Astrocyte of the spinal cord (primary cell): ENCODE measurements around the gene FBXL14.

Experiments used
- DNase-seq: peaks from one replicate; pipeline ENCODE4 v3.0.0; 2011; ENCODE audit warnings: low read depth, low spot score
- H3K4me3 ChIP-seq: 2 replicates; pipeline ENCODE4 v1.5.1; 2011; ENCODE audit warnings: low read depth, mild to moderate bottlenecking, low read length, moderate library complexity
- in situ Hi-C: cut with HindIII; loops from 2 replicates; pipeline ENCODE4 v1.10.0; 2017; ENCODE audit warnings: low sequenced_read_pairs
- TF ChIP-seq, protein P1 (sequence below): IDR thresholded peaks from 2 replicates; pipeline ENCODE4 v1.5.1; 2012; ENCODE audit warnings: low read depth, mild to moderate bottlenecking, low read length, inconsistent platforms

FBXL14 gene

DNA sequence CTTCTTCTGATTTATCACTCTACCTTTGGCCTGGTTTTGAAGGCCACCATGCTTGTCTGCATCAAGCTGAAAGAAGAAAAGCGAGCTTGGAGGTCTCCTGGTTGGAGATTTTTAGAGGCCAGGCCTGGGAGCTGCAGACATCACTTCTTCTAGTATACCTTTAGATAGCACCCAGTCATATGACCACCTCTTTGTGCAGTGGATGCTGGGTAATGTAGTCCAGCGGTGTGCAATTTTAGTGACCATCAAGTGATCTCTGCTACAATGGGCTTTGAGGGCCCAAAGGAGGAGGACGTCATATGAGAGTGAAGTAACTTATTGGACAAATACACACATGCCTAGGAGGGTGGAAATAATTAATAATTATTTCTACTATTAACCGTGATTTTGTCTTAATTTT lies 19.5 kb upstream of the FBXL14 start:
- DNase-seq: no peak
- TF ChIP-seq, protein P1, sequence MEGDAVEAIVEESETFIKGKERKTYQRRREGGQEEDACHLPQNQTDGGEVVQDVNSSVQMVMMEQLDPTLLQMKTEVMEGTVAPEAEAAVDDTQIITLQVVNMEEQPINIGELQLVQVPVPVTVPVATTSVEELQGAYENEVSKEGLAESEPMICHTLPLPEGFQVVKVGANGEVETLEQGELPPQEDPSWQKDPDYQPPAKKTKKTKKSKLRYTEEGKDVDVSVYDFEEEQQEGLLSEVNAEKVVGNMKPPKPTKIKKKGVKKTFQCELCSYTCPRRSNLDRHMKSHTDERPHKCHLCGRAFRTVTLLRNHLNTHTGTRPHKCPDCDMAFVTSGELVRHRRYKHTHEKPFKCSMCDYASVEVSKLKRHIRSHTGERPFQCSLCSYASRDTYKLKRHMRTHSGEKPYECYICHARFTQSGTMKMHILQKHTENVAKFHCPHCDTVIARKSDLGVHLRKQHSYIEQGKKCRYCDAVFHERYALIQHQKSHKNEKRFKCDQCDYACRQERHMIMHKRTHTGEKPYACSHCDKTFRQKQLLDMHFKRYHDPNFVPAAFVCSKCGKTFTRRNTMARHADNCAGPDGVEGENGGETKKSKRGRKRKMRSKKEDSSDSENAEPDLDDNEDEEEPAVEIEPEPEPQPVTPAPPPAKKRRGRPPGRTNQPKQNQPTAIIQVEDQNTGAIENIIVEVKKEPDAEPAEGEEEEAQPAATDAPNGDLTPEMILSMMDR: no peak
- H3K4me3 ChIP-seq: no peak overlapping the region
- in situ Hi-C loops: no loop called here

DNA sequence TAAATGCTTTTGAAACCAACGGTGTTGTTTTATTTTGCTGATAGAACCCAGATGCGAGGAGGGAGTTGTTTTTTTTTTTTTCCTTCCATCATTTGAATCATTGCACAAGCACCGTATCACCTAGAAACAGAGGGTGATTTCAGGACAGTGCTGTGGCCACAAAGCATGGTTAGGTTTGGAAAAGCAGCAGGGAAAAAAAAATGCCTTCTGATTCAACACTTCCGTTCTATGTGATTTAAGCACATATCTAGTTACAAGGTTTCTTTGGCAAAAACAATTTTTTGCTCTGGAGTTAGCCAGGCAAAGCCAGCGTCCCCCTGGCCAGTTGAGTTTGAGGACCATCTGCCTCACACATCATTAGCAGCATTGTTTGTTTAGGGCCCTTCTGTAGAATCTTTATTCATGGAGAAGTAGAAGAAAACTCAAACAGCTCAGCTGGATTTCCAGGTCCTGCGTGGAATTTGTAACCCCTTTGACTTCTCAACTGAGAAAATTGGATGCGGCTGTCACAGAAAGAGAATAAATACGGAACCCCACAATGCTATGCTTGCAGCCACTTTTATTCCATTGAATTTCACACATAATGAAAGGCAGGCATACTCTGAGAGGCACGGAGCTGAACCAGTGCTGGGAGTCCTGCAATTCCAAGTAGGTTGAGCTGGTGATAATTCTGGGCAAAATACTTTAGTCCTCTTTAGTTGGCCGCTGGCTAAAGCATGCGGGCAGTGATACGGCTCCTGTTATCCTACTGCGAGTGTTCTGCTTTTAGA lies 17.6 kb upstream of the FBXL14 start:
- TF ChIP-seq, protein P1: no peak
- peak; percentile 94 for DNase-seq
- in situ Hi-C loops: no loop called here
- H3K4me3 ChIP-seq: peak overlapping the region; percentile 3

DNA sequence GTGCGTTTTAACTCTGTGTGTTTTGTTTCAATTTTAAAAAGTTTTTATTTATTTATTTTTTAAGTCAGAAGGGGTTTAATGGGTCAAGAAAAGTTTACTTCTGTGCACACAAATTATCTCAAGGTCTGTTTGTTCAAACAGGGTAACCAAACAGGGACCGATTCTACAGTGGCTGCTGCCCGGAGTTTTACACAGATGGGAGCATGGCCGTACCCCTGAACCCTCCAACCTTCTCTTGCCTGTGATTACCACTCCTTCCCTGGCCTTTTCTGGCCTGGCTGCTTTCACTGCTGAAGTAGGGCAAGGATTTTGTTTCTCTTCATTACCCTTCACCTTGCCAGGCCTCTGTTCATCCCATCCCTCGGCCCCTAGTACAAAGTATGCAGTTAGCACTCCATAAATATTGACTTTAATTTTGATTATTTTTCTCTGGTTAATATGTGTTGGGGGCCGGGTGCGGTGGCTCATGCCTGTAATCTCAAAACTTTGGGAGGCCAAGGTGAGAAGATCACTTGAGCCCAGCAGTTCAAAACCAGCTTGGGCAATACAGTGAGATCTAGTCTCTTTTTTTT lies 15.8 kb upstream of the FBXL14 start:
- H3K4me3 ChIP-seq: no peak overlapping the region
- no peak for DNase-seq
- in situ Hi-C loops: no loop called here
- TF ChIP-seq, protein P1: no peak

DNA sequence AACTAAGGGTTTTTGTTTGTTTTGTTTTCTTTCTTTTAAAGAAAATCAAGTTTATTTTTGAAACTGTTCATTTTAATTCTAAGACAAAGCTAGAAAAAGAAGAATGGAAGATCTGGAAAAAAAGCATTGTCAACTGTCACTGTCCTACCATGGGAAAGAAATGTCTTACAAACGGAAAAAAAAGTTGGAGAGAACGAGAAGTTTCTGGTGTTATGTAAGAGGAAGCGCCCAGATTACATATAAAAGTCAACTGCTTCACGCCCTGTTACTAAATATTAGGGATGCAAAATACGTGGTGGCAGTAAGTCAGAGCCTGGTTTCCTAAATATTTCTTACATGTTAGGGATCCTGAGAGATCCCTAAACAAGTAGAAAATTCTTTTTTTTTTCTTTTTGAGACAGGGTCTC lies 14.3 kb upstream of the FBXL14 start:
- in situ Hi-C loops: no loop called here
- H3K4me3 ChIP-seq: no peak overlapping the region
- TF ChIP-seq, protein P1: no peak
- DNase-seq: no peak

DNA sequence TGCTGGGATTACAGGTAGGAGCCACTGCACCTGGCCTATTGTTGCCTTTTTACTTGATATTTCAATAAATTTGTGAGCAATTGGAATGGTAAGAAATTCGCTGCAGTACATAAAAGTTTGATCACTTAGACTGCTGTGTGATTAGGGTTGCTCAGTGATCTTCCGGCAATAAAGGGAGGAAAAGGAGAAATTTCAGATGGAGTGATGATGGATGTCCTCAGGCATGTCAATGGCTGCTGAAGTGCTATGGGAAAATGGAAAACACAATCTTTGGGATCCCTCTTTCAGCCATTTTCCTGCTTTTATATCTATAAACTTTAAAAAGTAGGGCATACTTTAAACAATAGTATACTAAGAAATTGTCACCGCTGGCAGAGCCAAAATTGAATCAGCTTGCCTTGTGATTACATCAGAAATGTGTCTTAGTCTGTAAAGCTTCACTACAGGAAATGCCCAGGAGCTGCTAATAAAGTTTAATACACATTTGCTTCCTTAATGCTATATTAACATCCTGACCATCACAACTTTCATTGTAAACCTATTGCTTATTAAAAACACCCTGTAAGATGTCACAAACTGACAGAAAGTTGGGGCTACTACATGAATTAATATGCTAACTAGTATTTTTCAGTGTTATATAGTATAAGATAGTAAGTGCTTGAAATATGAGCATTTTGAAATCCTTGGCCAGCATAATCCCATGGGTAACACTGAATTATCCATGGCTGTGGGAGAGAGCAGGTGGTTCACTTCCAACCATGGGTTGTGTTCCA lies 13.7 kb upstream of the FBXL14 start:
- TF ChIP-seq, protein P1: no peak
- in situ Hi-C loops: no loop called here
- H3K4me3 ChIP-seq: no peak overlapping the region
- no peak for DNase-seq

GRCh38 chr12:1606021-1606622 lies 11.7 kb upstream of the FBXL14 start:
- in situ Hi-C loops: no loop called here
- DNase-seq: peak; percentile 82
- TF ChIP-seq, protein P1: no peak
- H3K4me3 ChIP-seq: peak overlapping the region; percentile 30
